WTC11 (cell line): ENCODE measurements around the gene GJA10. TPM values are rescaled to one million over a fixed set of nuclear protein-coding genes. Genes with fewer than 3 reads are reported as not detected.

Source experiments
- ATAC-seq: fragments of 200-7000 bp; cut with Tn5 transposase; 2 replicates; pipeline ENCODE4 v1.10.0; 2021; ENCODE audit warnings: mild to moderate bottlenecking, moderate library complexity
- CTCF ChIA-PET: fragments of 300-600 bp; sonication (Branson Sonifier 250); formaldehyde crosslinking; loops from one replicate; lab custom pipeline; 2021; ENCODE audit warnings: antibody characterized with exemption; lab: Charles Lee
- POLR2A ChIA-PET: fragments of 350-600 bp; sonication (Branson Sonifier 250); formaldehyde crosslinking; loops from one replicate; lab custom pipeline; 2021; ENCODE audit warnings: antibody characterized with exemption; lab: Charles Lee
- DNase-seq: peaks from one replicate; pipeline ENCODE4 v3.0.0; 2021; ENCODE audit warnings: low spot score
- H3K27ac Mint-ChIP-seq: 2 replicates; pipeline ENCODE4 v1.8.0; 2021; ENCODE audit warnings: mixed read lengths
- H3K27me3 Mint-ChIP-seq: 2 replicates; pipeline ENCODE4 v1.8.0; 2021; ENCODE audit warnings: low read depth, mild to moderate bottlenecking, moderate library complexity, mixed read lengths
- H3K36me3 Mint-ChIP-seq: 2 replicates; pipeline ENCODE4 v1.8.0; 2021; ENCODE audit warnings: mixed read lengths
- H3K4me1 Mint-ChIP-seq: 2 replicates; pipeline ENCODE4 v1.8.0; 2022; ENCODE audit warnings: mixed read lengths
- H3K4me3 Mint-ChIP-seq: 2 replicates; pipeline ENCODE4 v1.8.0; 2021; ENCODE audit warnings: mild to moderate bottlenecking, moderate library complexity, mixed read lengths
- H3K9me3 Mint-ChIP-seq: 2 replicates; pipeline ENCODE4 v1.8.0; 2021; ENCODE audit warnings: mixed read lengths
- AR ChIP-seq: fragments of 250-450 bp; sonication (Bioruptor Pico); IDR thresholded peaks from 2 replicates; pipeline ENCODE4 v1.9.0; 2021; ENCODE audit warnings: mild to moderate bottlenecking
- ATF3 ChIP-seq: sonication (generic); formaldehyde crosslinking; conservative IDR thresholded peaks from 2 replicates; pipeline ENCODE4 v1.8.1; 2022; ENCODE audit warnings: mild to moderate bottlenecking, missing genetic modification reagents
- CREB1 ChIP-seq: sonication (generic); formaldehyde crosslinking; IDR thresholded peaks from 2 replicates; pipeline ENCODE4 v1.8.0; 2023; ENCODE audit warnings: mild to moderate bottlenecking, missing genetic modification reagents
- ESRRA ChIP-seq: sonication (generic); formaldehyde crosslinking; IDR thresholded peaks from 2 replicates; pipeline ENCODE4 v1.8.1; 2022; ENCODE audit warnings: mild to moderate bottlenecking, missing genetic modification reagents, borderline replicate concordance
- NFATC4 ChIP-seq: fragments of 250-450 bp; sonication (Bioruptor Pico); IDR thresholded peaks from 2 replicates; pipeline ENCODE4 v1.9.0; 2021; ENCODE audit warnings: mild to moderate bottlenecking
- RELA ChIP-seq: sonication (generic); formaldehyde crosslinking; IDR thresholded peaks from 2 replicates; pipeline ENCODE4 v1.8.1; 2022; ENCODE audit warnings: missing genetic modification reagents, mild to moderate bottlenecking, borderline replicate concordance
- STAT6 ChIP-seq: sonication (generic); formaldehyde crosslinking; conservative IDR thresholded peaks from 2 replicates; pipeline ENCODE4 v1.8.1; 2023; ENCODE audit warnings: mild to moderate bottlenecking, low read depth, missing genetic modification reagents, moderate library complexity
- TEAD4 ChIP-seq: sonication (generic); formaldehyde crosslinking; IDR thresholded peaks from 2 replicates; pipeline ENCODE4 v1.8.0; 2022; ENCODE audit warnings: mild to moderate bottlenecking, missing genetic modification reagents
- TP53 ChIP-seq: sonication (generic); formaldehyde crosslinking; IDR thresholded peaks from 2 replicates; pipeline ENCODE4 v1.8.1; 2023; ENCODE audit warnings: mild to moderate bottlenecking, missing genetic modification reagents
- ZNF121 ChIP-seq: sonication (generic); formaldehyde crosslinking; IDR thresholded peaks from 2 replicates; pipeline ENCODE4 v1.8.0; 2023; ENCODE audit warnings: missing genetic modification reagents
- ZNF219 ChIP-seq: sonication (generic); formaldehyde crosslinking; IDR thresholded peaks from 2 replicates; pipeline ENCODE4 v1.8.0; 2023; ENCODE audit warnings: missing genetic modification reagents, mild to moderate bottlenecking, borderline replicate concordance
- ZNF232 ChIP-seq: sonication (generic); formaldehyde crosslinking; IDR thresholded peaks from 2 replicates; pipeline ENCODE4 v1.8.0; 2022; ENCODE audit warnings: mild to moderate bottlenecking, missing genetic modification reagents
- ZNF263 ChIP-seq: sonication (generic); formaldehyde crosslinking; IDR thresholded peaks from 2 replicates; pipeline ENCODE4 v1.8.1; 2022; ENCODE audit warnings: low read depth, mild to moderate bottlenecking, moderate library complexity, missing genetic modification reagents
- ZNF416 ChIP-seq: fragments of 250-450 bp; sonication (Bioruptor Pico); IDR thresholded peaks from 2 replicates; pipeline ENCODE4 v1.9.0; 2021; ENCODE audit warnings: mild to moderate bottlenecking, inconsistent platforms
- total RNA-seq: library from RNA; stranded (reverse); gene quantifications from 3 replicates; pipeline ENCODE4 v1.2.3, GENCODE V29; 2021
- TF ChIP-seq, protein P1 (sequence below): sonication (generic); formaldehyde crosslinking; IDR thresholded peaks from 2 replicates; pipeline ENCODE4 v1.8.1; 2023; ENCODE audit warnings: mild to moderate bottlenecking, missing genetic modification reagents
- TF ChIP-seq, protein P2 (sequence below): sonication (generic); formaldehyde crosslinking; IDR thresholded peaks from 2 replicates; pipeline ENCODE4 v1.8.1; 2023; ENCODE audit warnings: mild to moderate bottlenecking, missing genetic modification reagents, moderate library complexity
- TF ChIP-seq, protein P3 (sequence below): sonication (generic); formaldehyde crosslinking; IDR thresholded peaks from 2 replicates; pipeline ENCODE4 v1.8.1; 2023; ENCODE audit warnings: mild to moderate bottlenecking, moderate library complexity, missing genetic modification reagents
- TF ChIP-seq, protein P4 (sequence below): sonication (generic); formaldehyde crosslinking; IDR thresholded peaks from 2 replicates; pipeline ENCODE4 v1.8.0; 2023; ENCODE audit warnings: missing genetic modification reagents, mild to moderate bottlenecking, borderline replicate concordance

GJA10 gene
- total RNA-seq, 1 experiment from 2014 or later: not detected

- TF ChIP-seq NFATC4: no peak
- TF ChIP-seq ZNF232 (CRISPR knock-in tag): no peak
- no peak for TF ChIP-seq ESRRA (CRISPR knock-in tag)
- TF ChIP-seq TEAD4 (CRISPR knock-in tag): no peak
These were observed 23.6 kb downstream of the GJA10 start (continued) for GRCh38 chr6:89917801-89918366.

GRCh38 chr6:89921197-89921596, 26.9 kb downstream of the GJA10 start:
- H3K9me3 Mint-ChIP-seq: peaks cover 15% of the 10 kb centered on the region
- DNase-seq: no peak
- ChIA-PET POLR2A (no interaction called here), CTCF (interaction anchor here (2.0 to 2.7 kb wide), 2 partner anchors 19 to 557 kb away, joined by 9 to 16 read pairs; no protein-coding TSS in a partner anchor)
- no peaks in the 10 kb centered on the region for H3K27me3 Mint-ChIP-seq
- H3K4me1 Mint-ChIP-seq: peaks cover 3% of the 10 kb centered on the region; the same call in 1 of the 2 replicates
- H3K27ac Mint-ChIP-seq: no peak overlapping the region
- H3K4me3 Mint-ChIP-seq: no peak overlapping the region
- ATAC-seq: no peak
- peaks cover 4% of the 10 kb centered on the region; the same call in 1 of the 2 replicates for H3K36me3 Mint-ChIP-seq
- TF ChIP-seq ZNF416: no peak
- TF ChIP-seq RELA (CRISPR knock-in tag): no peak
- TF ChIP-seq ZNF263: no peak

DNA sequence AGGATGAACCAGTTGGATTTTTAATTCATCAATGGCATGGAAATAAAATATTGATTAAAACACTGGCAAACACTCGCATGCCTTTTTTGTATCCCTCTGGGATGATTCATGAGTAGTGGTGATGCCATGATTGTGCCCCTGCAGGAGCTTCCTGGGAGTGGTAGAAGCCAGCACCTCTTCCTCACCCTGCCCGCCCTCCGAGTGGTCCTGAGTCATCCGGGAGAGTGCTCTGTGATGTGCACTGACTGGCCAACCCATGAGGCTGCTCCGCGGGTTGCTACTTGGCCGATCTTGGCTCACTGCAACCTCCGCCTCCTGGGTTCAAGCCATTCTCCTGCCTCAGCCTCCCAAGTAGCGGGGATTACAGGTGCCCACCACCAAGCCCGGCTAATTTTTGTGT, 27.4 kb downstream of the GJA10 start:
- DNase-seq (no peak), ATAC-seq (no peak)
- H3K36me3 Mint-ChIP-seq: peaks cover 1% of the 10 kb centered on the region; the same call in 1 of the 2 replicates
- ChIA-PET CTCF (interaction anchor here (2.0 to 2.7 kb wide), 2 partner anchors 19 to 557 kb away, joined by 9 to 16 read pairs; no protein-coding TSS in a partner anchor), POLR2A (no interaction called here)
- peaks cover 3% of the 10 kb centered on the region; the same call in 1 of the 2 replicates for H3K4me1 Mint-ChIP-seq
- H3K27me3 Mint-ChIP-seq: no peaks in the 10 kb centered on the region
- peaks cover 10% of the 10 kb centered on the region for H3K9me3 Mint-ChIP-seq
- H3K27ac Mint-ChIP-seq: no peak overlapping the region
- no peak overlapping the region for H3K4me3 Mint-ChIP-seq
- TF ChIP-seq, protein P1, sequence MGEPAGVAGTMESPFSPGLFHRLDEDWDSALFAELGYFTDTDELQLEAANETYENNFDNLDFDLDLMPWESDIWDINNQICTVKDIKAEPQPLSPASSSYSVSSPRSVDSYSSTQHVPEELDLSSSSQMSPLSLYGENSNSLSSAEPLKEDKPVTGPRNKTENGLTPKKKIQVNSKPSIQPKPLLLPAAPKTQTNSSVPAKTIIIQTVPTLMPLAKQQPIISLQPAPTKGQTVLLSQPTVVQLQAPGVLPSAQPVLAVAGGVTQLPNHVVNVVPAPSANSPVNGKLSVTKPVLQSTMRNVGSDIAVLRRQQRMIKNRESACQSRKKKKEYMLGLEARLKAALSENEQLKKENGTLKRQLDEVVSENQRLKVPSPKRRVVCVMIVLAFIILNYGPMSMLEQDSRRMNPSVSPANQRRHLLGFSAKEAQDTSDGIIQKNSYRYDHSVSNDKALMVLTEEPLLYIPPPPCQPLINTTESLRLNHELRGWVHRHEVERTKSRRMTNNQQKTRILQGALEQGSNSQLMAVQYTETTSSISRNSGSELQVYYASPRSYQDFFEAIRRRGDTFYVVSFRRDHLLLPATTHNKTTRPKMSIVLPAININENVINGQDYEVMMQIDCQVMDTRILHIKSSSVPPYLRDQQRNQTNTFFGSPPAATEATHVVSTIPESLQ: no peak
- TF ChIP-seq ZNF121 (no peak), AR (CRISPR knock-in tag) (no peak), STAT6 (CRISPR knock-in tag) (no peak), ATF3 (CRISPR knock-in tag) (no peak), TEAD4 (CRISPR knock-in tag) (no peak), TP53 (CRISPR knock-in tag) (no peak), ZNF219 (CRISPR knock-in tag) (no peak), CREB1 (CRISPR knock-in tag) (no peak)
- TF ChIP-seq, protein P2, sequence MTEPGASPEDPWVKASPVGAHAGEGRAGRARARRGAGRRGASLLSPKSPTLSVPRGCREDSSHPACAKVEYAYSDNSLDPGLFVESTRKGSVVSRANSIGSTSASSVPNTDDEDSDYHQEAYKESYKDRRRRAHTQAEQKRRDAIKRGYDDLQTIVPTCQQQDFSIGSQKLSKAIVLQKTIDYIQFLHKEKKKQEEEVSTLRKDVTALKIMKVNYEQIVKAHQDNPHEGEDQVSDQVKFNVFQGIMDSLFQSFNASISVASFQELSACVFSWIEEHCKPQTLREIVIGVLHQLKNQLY (CRISPR knock-in tag): no peak
- TF ChIP-seq, protein P3, sequence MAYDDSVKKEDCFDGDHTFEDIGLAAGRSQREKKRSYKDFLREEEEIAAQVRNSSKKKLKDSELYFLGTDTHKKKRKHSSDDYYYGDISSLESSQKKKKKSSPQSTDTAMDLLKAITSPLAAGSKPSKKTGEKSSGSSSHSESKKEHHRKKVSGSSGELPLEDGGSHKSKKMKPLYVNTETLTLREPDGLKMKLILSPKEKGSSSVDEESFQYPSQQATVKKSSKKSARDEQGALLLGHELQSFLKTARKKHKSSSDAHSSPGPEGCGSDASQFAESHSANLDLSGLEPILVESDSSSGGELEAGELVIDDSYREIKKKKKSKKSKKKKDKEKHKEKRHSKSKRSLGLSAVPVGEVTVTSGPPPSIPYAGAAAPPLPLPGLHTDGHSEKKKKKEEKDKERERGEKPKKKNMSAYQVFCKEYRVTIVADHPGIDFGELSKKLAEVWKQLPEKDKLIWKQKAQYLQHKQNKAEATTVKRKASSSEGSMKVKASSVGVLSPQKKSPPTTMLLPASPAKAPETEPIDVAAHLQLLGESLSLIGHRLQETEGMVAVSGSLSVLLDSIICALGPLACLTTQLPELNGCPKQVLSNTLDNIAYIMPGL: no peak
- TF ChIP-seq, protein P4, sequence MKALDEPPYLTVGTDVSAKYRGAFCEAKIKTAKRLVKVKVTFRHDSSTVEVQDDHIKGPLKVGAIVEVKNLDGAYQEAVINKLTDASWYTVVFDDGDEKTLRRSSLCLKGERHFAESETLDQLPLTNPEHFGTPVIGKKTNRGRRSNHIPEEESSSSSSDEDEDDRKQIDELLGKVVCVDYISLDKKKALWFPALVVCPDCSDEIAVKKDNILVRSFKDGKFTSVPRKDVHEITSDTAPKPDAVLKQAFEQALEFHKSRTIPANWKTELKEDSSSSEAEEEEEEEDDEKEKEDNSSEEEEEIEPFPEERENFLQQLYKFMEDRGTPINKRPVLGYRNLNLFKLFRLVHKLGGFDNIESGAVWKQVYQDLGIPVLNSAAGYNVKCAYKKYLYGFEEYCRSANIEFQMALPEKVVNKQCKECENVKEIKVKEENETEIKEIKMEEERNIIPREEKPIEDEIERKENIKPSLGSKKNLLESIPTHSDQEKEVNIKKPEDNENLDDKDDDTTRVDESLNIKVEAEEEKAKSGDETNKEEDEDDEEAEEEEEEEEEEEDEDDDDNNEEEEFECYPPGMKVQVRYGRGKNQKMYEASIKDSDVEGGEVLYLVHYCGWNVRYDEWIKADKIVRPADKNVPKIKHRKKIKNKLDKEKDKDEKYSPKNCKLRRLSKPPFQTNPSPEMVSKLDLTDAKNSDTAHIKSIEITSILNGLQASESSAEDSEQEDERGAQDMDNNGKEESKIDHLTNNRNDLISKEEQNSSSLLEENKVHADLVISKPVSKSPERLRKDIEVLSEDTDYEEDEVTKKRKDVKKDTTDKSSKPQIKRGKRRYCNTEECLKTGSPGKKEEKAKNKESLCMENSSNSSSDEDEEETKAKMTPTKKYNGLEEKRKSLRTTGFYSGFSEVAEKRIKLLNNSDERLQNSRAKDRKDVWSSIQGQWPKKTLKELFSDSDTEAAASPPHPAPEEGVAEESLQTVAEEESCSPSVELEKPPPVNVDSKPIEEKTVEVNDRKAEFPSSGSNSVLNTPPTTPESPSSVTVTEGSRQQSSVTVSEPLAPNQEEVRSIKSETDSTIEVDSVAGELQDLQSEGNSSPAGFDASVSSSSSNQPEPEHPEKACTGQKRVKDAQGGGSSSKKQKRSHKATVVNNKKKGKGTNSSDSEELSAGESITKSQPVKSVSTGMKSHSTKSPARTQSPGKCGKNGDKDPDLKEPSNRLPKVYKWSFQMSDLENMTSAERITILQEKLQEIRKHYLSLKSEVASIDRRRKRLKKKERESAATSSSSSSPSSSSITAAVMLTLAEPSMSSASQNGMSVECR (CRISPR knock-in tag): no peak
